ENCODE results near the gene FRMD4A.
"Not testable (repeated sequence)": the region's sequence is repeated elsewhere in the genome, so short reads cannot be mapped to it uniquely, and the experiment has no call there.

The FRMD4A gene

DNA sequence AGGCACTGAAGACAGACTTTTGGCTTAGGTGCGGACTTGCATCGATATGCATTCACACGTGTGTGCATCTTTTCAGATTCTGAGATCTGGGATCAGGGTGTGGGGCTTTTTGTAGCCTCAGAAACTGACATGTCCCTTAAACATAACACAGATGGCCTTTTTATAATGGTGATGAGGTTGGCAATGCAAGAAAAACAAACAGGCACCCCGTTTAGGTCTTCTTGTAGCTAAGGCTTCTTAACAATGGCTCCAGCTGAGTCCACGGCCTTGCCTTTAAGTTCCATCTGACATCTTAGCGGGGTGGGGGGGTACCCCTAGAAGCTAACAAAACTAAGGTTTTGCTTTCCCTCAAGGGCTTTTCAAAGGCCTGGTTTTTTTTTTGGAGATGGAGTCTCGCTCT, 597.7 kb downstream of the FRMD4A start:
- DNase-seq: no peak

- no peak for DNase-seq
Observed at GRCh38 chr10:13732465-13732881, 598.3 kb downstream of the FRMD4A start.

DNA sequence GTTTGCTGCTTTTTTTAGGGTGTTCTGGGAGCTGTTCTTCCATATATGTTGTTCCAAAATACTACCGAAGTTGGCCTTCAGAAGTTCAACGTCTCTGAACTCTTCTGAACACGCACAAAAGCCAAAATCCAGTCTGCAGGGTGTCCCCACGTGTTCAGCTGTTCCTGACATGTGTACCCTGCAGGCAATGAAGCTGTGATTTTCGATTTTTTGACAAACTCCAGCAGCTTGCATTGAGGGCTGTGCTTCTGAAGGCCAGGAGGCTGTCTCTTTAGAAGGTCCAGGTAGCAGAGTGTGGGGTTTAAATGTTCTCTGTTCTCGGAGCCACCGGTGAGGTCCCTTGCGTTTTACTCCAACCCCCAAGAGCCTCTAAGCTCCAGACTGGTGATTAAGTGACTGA, 598.9 kb downstream of the FRMD4A start:
- no peak for DNase-seq

DNA sequence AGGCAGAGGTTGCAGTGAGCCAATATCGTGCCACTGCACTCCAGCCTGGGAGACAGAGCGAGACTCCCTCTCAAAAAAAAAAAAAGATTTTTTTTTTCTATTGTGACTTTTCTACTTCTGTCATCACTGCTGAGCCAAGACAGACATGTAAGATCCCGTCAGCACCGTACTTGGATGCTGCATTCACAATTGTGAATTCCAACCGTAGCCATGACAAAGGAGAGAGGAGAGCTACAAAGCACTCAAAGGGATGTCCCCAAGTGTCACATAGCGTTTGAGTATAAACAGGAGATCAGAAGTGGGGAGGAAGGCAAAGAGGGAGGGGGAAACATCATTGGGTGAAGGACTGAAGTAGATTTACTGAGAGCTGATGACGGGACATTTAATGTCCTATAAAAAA, 599.8 kb downstream of the FRMD4A start:
- no peak for DNase-seq

DNA sequence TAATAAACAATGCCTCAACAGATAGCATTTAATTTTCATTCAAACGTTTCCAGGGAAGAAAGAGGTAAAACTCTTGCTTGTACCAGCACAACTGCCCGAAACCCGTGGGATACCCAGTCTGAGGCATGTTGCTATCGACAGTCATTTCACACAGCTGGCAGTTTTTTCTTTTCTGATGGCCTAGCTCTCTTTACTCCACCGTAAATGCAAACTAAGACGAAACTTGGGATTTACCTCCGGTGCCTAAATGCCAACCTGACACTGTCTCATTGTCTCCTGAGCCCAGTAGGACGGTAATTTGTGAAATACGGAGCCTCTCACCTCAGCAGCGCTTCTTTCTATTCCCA, 600.4 kb downstream of the FRMD4A start:
- DNase-seq: no peak

DNA sequence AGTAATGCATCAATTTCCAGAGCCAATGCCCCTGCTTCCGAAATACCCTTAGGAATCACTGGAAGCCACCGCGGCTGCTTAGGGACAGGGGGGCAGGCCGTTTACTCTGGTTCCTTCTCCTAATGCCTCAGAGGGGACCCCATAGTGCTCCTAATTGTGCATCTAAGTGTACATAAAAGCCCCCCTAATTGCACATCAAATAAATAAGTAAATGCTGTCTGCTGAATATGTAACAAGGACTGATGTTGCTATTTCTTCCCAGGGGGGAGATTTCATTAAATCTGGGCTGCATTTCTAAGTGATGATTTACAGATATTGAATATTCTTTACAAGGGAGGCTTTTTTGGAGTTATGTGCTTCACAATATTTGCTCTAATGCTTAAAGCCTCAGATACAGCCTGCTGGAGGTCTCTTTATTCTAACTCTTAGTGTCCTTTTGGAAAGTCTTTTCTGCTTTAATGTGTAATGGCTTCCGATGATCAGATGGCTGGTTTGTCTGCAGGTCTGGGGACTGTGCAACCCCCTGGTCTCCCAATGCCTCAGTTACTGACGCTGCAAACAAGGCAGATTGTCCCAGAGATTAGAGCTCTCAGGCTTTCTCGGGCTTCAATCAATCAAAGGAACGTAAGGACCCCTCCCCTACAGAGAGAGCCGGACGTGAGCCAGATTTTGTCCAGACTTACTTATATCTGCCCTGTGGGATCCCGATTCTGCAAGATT, 601.0 kb downstream of the FRMD4A start:
- DNase-seq: no peak

DNA sequence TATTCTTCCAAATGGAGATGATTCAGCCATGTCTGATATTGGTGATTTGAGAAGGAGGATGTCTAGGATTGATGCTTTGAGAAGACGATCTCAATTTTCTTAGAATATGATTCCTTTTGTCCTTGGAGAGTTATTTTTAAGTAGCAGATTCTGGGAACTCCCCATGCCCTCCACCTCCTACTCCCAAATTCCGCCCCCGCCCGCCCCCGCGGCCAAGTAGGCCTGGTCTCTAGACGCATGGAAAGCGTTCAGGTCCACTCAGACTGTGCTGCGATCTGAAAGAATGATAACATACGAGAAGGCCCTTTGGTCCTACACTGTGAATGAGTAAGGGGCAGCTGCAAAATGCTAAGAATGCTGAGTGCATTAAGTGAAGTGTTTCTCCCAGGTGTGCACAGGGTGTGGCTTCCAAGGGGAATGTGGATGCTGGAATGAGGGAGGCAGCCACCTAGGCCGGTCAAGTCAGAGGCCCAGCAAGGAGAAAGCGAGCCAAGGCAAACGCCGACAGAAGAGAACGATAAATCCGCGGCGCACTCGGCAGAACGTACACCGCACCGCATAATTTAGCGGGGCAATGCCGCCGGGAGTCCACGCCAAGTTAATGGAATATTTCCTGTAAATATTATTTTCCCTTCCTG, 601.7 kb downstream of the FRMD4A start:
- no peak for DNase-seq

GRCh38 chr10:13725594-13725993, 605.1 kb downstream of the FRMD4A start:
- no peak for DNase-seq

DNA sequence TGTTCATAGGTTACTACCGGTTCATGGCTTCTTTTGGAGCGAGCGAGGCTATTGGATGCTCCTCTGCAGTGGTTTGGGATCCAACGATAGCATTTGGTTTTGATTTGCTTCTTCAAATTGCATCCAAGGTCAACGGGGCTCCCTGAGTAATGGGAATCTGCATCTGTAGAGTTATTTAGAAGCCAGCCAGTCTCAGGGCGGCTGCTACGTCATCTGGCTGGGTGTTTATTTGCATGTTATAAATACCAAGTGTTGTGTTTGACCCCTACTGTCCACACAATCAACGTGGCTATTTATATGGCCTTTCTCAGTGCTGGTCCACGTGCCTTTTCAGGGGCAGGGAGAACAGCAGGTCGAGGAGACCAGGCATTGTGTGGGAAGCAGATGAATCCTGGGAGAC, 606.2 kb downstream of the FRMD4A start:
- DNase-seq: no peak

DNA sequence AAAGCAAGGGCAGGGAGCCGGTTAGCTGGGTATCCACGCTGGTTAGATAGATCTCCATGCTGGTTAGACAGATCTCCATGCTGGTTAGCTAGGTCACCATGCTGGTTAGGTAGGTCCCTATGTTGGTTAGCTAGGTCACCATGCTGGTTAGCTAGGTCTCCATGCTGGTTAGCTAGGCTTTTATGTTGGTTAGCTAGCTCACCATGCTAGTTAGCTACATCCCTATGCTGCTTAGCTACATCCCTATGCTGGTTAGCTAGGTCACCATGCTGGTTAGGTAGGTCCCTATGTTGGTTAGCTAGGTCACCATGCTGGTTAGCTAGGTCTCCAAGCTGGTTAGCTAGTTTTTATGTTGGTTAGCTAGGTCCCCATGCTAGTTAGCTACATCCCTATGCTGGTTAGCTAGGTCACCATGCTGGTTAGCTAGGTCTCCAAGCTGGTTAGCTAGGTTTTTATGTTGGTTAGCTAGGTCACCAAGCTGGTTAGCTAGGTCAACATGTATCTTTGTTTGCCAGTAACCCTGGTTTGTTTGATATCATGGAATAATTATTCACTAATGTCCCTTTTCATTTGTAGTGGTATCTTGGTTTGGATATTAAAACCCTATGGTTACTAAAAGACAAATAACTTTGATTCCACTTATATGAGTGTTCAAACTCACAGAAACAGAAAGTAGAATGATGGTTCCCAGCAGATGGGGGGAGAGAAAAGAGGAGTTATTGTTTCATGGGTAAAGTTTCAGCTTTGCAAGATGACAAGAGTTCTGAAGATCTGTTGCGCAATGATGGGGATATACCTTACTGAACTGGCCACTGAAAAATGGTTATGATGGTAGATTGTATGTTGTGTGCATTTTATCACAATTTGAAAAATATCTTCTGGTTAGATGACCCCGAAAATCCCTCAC, 607.7 kb downstream of the FRMD4A start:
- no peak for DNase-seq

DNA sequence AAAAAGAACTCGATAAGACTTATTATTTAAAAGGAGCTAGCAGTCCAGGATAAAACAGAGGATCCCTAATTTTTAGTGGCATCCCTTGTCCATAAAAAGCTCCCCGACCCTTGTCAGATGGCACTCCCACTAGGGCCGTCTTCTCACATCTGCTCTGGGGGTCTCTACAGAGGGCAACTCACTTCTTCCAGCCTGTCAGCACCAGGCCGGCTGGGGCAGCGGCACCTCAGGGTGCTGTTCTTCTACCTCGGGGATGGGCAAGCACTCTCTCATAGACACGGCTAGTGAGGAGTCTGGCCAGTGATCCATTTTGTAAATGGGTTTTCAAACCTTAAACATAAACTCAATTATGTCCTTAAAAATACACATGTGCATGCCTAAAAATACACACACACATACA, 609.2 kb downstream of the FRMD4A start:
- no peak for DNase-seq

DNA sequence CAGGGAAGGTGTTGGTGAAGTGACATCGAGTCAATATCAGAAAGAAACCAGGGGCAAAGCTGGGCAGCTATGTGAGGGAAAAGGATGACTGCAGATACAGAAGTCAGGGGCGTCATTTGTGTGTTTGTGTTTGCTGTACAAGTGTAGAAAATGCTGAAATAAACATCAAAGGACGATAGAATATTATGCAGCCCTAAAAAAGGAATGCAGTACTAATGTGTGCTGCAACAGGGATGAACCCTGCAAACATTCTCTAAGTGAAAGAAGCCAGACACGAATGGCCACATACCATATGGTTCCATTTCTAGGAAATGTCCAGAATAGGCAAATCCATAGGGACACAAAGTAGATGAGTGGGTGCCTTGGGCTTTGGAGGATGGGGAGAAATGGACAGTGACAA, 610.0 kb downstream of the FRMD4A start:
- no peak for DNase-seq

GRCh38 chr10:13719425-13719824, 611.3 kb downstream of the FRMD4A start:
- no peak for DNase-seq

DNA sequence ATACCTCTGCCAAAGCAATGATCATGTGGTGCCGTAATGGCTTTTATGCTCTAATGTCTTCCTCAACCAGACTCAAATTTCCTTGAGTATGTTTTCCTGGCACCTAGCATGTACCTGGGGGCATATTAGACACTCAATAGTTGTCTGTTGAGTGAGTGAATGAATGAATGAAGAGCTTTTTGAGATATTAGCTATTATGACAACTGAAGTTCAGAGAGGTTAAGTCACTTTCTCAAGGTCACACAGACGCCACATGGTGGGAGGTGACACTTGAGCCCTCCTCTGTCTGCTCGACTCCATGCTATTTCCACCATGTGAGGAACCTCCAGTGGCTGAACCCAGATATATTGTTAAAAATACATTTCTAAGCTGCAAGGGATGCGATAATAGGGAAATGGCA, 611.9 kb downstream of the FRMD4A start:
- no peak for DNase-seq

- no peak for DNase-seq
Observed at GRCh38 chr10:13717936-13718772, 612.6 kb downstream of the FRMD4A start.

GRCh38 chr10:13717571-13717935, 613.2 kb downstream of the FRMD4A start:
- no peak for DNase-seq

DNA sequence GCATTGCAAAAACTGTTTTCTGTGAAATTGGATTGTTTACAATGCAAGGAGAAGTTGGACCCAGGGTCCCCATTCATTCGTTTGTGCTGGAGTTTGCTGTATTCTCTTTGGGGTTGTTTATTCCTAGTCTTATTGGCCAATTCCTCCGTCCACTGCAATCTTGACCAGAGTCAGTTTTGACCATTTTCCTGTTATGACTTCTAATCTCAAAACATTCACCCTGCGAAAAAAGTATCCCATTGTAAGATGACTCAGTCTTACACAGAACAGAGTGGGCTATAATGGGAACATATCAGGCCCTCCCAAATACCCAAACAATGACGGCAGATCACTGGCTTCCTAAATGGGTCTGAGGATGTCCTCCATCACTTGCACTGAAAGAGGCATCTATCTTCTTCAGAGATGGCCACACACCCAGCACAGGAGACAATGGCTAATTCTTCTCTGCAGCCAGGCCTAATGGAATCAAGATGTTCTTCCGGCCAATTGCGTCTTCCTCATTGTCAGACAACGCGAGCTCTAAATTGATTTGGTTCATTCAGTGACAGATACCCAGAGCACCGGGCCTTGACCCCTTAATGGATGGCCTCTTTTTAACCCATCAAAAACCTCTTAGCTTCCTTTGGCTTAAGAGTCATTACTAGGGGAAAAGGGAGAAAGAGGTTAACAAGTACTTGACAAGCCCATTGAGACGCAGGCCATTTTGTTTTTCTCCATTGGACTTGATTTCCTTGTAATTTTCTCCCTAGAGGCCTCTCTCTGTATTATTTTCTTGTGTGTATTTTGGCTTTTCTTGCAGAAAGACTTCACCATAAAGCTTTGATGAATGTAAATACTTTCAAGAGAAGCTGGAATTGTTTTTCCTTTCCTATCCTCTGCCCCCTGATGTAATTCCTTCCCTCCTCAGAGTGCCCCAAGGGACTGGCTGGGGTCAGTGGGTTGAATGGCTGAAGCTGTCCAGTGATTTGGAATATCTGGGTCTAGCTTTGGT, 614.3 kb downstream of the FRMD4A start:
- DNase-seq: no peak

DNA sequence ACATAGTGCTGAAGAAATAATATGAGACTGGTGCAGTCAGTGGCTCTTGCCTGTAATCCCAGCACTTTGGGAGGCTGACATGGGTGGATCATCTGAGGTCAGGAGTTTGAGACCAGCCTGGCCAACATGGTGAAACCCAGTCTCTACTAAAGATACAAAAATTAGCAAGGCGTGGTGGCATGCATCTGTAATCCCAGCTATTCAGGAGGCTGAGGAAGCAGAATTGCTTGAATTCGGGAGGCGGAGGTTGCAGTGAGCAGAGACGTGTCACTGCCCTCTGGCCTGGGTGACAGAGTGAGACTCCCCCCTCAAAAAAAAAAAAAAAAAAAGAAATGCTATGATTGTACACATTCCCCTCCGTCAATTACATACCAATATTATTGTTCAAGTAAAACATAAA, 615.1 kb downstream of the FRMD4A start:
- not testable (repeated sequence) for DNase-seq

DNA sequence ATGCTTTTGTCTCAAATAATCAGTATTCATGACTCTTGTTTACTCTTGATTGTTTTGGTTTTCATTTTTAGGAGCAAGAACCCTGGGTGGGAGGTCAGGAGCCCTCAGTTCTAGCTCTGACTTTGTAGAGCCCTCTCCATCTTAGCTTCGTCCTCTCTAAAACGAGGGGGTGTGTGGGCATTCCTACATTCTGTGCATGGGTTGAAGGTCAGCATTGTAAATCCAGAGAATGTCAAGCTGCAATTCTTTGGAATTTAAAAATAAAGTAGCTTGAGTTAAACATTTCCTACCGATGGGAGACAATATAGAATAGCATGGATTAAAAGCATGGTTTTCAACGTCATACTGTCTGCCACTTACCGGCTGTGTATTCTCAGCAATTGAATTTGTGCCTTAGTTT, 615.6 kb downstream of the FRMD4A start:
- no peak for DNase-seq

DNA sequence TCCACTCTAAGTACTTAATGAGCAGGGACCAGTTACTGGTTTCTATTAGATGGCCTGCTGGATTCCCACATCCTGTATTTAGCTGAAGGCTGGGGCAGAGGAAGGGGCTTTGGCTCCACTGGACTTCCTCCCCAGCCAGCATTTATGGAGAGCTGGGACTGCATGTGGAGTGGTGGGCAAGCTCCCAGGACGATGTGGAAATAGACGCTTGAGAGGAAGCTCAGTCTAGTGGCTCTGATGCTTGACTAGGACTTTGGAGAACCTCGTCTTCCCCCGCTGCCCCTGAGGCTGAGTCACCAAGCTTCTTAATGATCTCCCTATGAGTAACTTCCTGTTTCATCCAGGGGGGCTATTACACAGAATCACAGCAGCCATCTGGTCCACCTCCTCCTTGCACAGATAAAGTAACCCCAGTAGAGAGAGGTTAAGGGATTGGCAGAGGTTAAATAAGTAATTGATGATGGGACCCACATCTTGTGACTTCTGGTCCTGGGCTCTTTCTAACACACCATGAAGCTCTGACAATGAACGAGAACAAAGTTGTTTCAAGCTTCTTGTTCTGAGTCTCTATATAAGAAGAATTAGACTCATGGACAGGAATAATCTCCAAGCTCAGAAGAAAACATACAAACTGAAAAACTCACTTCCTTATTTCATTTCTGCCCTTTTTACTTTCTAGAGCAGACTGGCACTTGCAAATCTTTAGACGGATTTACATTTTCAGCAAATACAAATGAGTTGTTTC, 617.7 kb downstream of the FRMD4A start:
- no peak for DNase-seq

GRCh38 chr10:13712476-13712836, 618.3 kb downstream of the FRMD4A start:
- DNase-seq: no peak
